EL (cell line): ENCODE results near the gene B2M.
"Not testable (repeated sequence)": the region's sequence is repeated elsewhere in the genome, so short reads cannot be mapped to it uniquely, and the experiment has no call there.

Experiments
- DNase-seq: peaks from one replicate; pipeline ENCODE4 v3.0.0-alpha.2; 2016

B2M gene

GRCh38 chr15:44726568-44727484, 15.5 kb downstream of the B2M start:
- DNase-seq: peak; percentile 95

GRCh38 chr15:44727485-44728231, 16.3 kb downstream of the B2M start:
- no peak for DNase-seq

GRCh38 chr15:44728232-44728575, 16.9 kb downstream of the B2M start:
- not testable (repeated sequence) for DNase-seq

- DNase-seq: peak; percentile 99
These were observed 17.5 kb downstream of the B2M start for GRCh38 chr15:44728576-44729407.

- no peak for DNase-seq
These were observed 18.3 kb downstream of the B2M start for GRCh38 chr15:44729408-44730127.

- no peak for DNase-seq
These were observed 23.6 kb downstream of the B2M start for GRCh38 chr15:44734839-44735481.

GRCh38 chr15:44735482-44736180, 24.3 kb downstream of the B2M start:
- no peak for DNase-seq

GRCh38 chr15:44736181-44736765, 25.0 kb downstream of the B2M start, which contains the start of gene TRIM69:
TSS of gene TRIM69 (plus strand) at chr15:44736528. CDS start at chr15:44736705, 177 bp downstream.
- DNase-seq: no peak

GRCh38 chr15:44738340-44738984, 27.1 kb downstream of the B2M start:
- peak; percentile 61 for DNase-seq

GRCh38 chr15:44739222-44739847, 28.0 kb downstream of the B2M start:
- DNase-seq: not testable (repeated sequence)

- not testable (repeated sequence) for DNase-seq
These were observed 32.1 kb downstream of the B2M start for GRCh38 chr15:44743454-44743853.

- no peak for DNase-seq
These were observed 42.0 kb downstream of the B2M start for GRCh38 chr15:44753345-44753744.

GRCh38 chr15:44763187-44763586, 51.9 kb downstream of the B2M start:
- no peak for DNase-seq

GRCh38 chr15:44763848-44764247, 52.5 kb downstream of the B2M start:
- no peak for DNase-seq

GRCh38 chr15:44765036-44765435, 53.7 kb downstream of the B2M start:
- DNase-seq: no peak
